Measurements from ENCODE around the gene PFN3.
"Not testable (repeated sequence)": the region's sequence is repeated elsewhere in the genome, so short reads cannot be mapped to it uniquely, and the experiment has no call there.

Gene PFN3

GRCh38 chr5:177361418-177362291, 38.8 kb downstream of the PFN3 start:
- no peak for TF ChIP-seq CTCF (IDR thresholded peaks at IDR 0.05; ENCODE audit: unreplicated experiment in 3 of 3)
- Mint-ChIP-seq H3K27me3 (ENCODE audit: low read depth) (peaks cover 11% of the 10 kb centered on the region), H3K27ac (peak overlapping the region; percentile 62 to 92 (median 86)), H3K4me1 (peaks cover 15% of the 10 kb centered on the region), H3K4me3 (peak overlapping the region; percentile 71 to 78 (median 72)), H3K9me3 (no peaks in the 10 kb centered on the region), H3K36me3 (ENCODE audit: low read depth) (no peaks in the 10 kb centered on the region)

GRCh38 chr5:177360740-177361139, 39.7 kb downstream of the PFN3 start:
- H3K4me3 Mint-ChIP-seq = peak overlapping the region in 1 of 3 experiments; percentile 5
- H3K4me1 Mint-ChIP-seq; H3K27ac Mint-ChIP-seq; H3K36me3 Mint-ChIP-seq (ENCODE audit: low read depth); H3K9me3 Mint-ChIP-seq: not testable (repeated sequence)
- H3K27me3 Mint-ChIP-seq (ENCODE audit: low read depth) = peaks cover 11% of the 10 kb centered on the region

- Mint-ChIP-seq H3K27ac (peak overlapping the region in 1 of 3 experiments; percentile 5), H3K4me3 (no peak overlapping the region), H3K27me3 (ENCODE audit: low read depth) (peaks cover 11% of the 10 kb centered on the region), H3K36me3 (ENCODE audit: low read depth) (no peaks in the 10 kb centered on the region), H3K9me3 (no peaks in the 10 kb centered on the region), H3K4me1 (peaks cover 5% of the 10 kb centered on the region)
- TF ChIP-seq CTCF (IDR thresholded peaks at IDR 0.05; ENCODE audit: unreplicated experiment in 3 of 3) = no peak
Observed at GRCh38 chr5:177359860-177360259, 40.6 kb downstream of the PFN3 start.

- Mint-ChIP-seq H3K27ac (peak overlapping the region in 1 of 3 experiments; percentile 46), H3K4me3 (no peak overlapping the region), H3K36me3 (ENCODE audit: low read depth) (no peaks in the 10 kb centered on the region), H3K4me1 (peaks cover 5% of the 10 kb centered on the region), H3K9me3 (no peaks in the 10 kb centered on the region), H3K27me3 (ENCODE audit: low read depth) (peaks cover 11% of the 10 kb centered on the region)
- TF ChIP-seq CTCF (IDR thresholded peaks at IDR 0.05; ENCODE audit: unreplicated experiment in 3 of 3) = no peak
Observed at GRCh38 chr5:177359451-177359851, 41.0 kb downstream of the PFN3 start.

- no peak for TF ChIP-seq CTCF (IDR thresholded peaks at IDR 0.05; ENCODE audit: unreplicated experiment in 3 of 3)
- no peaks in the 10 kb centered on the region for H3K9me3 Mint-ChIP-seq
- peaks cover 10% of the 10 kb centered on the region for H3K27me3 Mint-ChIP-seq (ENCODE audit: low read depth)
- no peaks in the 10 kb centered on the region for H3K36me3 Mint-ChIP-seq (ENCODE audit: low read depth)
- H3K4me1 Mint-ChIP-seq = peaks cover 5% of the 10 kb centered on the region
- H3K4me3 Mint-ChIP-seq = no peak overlapping the region
- no peak overlapping the region for H3K27ac Mint-ChIP-seq
Observed at GRCh38 chr5:177358370-177358819, 42.1 kb downstream of the PFN3 start.

- no peak for TF ChIP-seq CTCF (IDR thresholded peaks at IDR 0.05; ENCODE audit: unreplicated experiment in 3 of 3)
- no peak within 1 kb of the TSS for H3K27ac Mint-ChIP-seq
- peaks cover 5% of the 10 kb centered on the region for H3K4me1 Mint-ChIP-seq
- no peak within 1 kb of the TSS for H3K4me3 Mint-ChIP-seq
- peaks cover 5% of the 10 kb centered on the region for H3K27me3 Mint-ChIP-seq (ENCODE audit: low read depth)
- no peaks in the 10 kb centered on the region for H3K9me3 Mint-ChIP-seq
- H3K36me3 Mint-ChIP-seq (ENCODE audit: low read depth) = no peaks in the 10 kb centered on the region
Observed at GRCh38 chr5:177357459-177358351, 42.8 kb downstream of the PFN3 start, which contains the start of gene RGS14. Gene RGS14 (plus strand): TSS chr5:177357924. CDS start chr5:177358025, 101 bp downstream.

Data from nephron (organoid).